ENCODE results near the gene TYROBP.

- no peak for TF ChIP-seq YY1 (IDR thresholded peaks at IDR 0.05; ENCODE audit: insufficient read depth, insufficient read length)
- no peak for TF ChIP-seq ZNF274 (IDR thresholded peaks at IDR 0.05; ENCODE audit: low read depth, low read length)
Observed at GRCh38 chr19:35874392-35874930, 33.6 kb downstream of the TYROBP start.
